Stimulated activated memory B cell treated with anti-CD40 and anti-IgM and Interleukin-4, amounts not matched to agents 10 μg/mL and 1 μg/mL and 100 μg/mL, for 72 hours (primary cell): ENCODE data around the gene FOXN4.

ENCODE experiments used
- ATAC-seq: fragments of 150-1000 bp; cut with Tn5 transposase; 2 replicates; pipeline ENCODE4 v1.10.0; 2021
- H3K27ac Mint-ChIP-seq: one replicate; pipeline ENCODE4 v1.8.0; 2022; ENCODE audit warnings: mild to moderate bottlenecking, mixed read lengths
- H3K27me3 Mint-ChIP-seq: one replicate; pipeline ENCODE4 v1.8.0; 2022; ENCODE audit warnings: mixed read lengths
- H3K36me3 Mint-ChIP-seq: one replicate; pipeline ENCODE4 v1.8.0; 2022; ENCODE audit warnings: mixed read lengths
- H3K4me1 Mint-ChIP-seq: one replicate; pipeline ENCODE4 v1.8.0; 2022; ENCODE audit warnings: mixed read lengths
- H3K4me3 Mint-ChIP-seq: one replicate; pipeline ENCODE4 v1.8.0; 2022; ENCODE audit warnings: mild to moderate bottlenecking, moderate library complexity, mixed read lengths
- H3K9me3 Mint-ChIP-seq: one replicate; pipeline ENCODE4 v1.8.0; 2022; ENCODE audit warnings: mixed read lengths

FOXN4 gene

DNA sequence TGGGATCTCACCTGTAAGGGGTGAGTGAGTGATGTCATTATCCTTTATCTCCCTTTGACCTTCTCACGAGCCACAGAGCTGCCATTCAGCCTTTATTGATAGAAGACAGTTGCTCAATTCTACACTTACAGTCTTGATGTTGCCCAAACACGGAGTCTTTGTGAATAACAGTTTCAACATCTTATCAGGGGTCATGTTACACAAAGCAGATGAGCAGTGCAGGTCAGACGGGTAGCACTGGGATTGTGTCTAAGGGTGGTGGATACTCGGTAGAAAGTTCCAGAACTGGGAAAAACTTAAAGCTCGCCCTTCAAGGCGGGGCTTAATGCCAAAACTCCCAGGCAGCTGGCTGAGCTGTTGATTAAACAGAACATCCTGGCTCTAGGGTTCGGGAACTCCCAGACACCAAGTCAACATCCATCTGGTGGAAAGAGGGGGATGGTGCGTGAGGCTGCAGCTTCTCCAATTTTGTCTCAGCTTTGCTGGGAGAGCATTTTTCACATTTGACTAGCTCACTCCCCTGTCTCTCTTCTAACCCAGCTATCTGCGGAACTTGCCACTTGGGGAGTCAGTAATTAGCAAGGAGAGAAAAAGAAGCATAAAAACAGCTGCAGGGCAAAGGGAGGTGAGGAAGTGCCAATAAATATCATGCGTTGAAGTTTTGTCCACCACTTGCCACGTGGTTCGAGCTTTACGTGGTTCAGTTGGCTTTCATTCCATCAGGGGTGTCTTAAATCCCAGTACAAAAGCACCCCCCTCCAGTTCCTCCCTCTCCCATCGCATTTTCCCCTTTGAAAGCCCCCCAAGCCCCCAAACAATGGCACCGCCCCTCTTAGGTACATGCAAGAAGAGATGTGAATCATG is 31.0 kb downstream of the FOXN4 start:
- no peak for ATAC-seq
- Mint-ChIP-seq H3K4me1 (no peaks in the 10 kb centered on the region), H3K9me3 (no peaks in the 10 kb centered on the region), H3K27ac (no peak overlapping the region), H3K4me3 (no peak overlapping the region), H3K27me3 (peaks cover 48% of the 10 kb centered on the region), H3K36me3 (no peaks in the 10 kb centered on the region)

- Mint-ChIP-seq H3K27ac (no peak overlapping the region), H3K4me1 (no peaks in the 10 kb centered on the region), H3K36me3 (no peaks in the 10 kb centered on the region), H3K4me3 (no peak overlapping the region), H3K9me3 (no peaks in the 10 kb centered on the region), H3K27me3 (peaks cover 53% of the 10 kb centered on the region)
- no peak for ATAC-seq
Observed at GRCh38 chr12:109277255-109277898, 31.7 kb downstream of the FOXN4 start.

GRCh38 chr12:109276160-109276559 is 32.9 kb downstream of the FOXN4 start:
- no peaks in the 10 kb centered on the region for H3K36me3 Mint-ChIP-seq
- ATAC-seq, result no peak
- no peak overlapping the region for H3K27ac Mint-ChIP-seq
- no peaks in the 10 kb centered on the region for H3K9me3 Mint-ChIP-seq
- H3K4me1 Mint-ChIP-seq, result no peaks in the 10 kb centered on the region
- no peak overlapping the region for H3K4me3 Mint-ChIP-seq
- H3K27me3 Mint-ChIP-seq, result peaks cover 53% of the 10 kb centered on the region

GRCh38 chr12:109275173-109275572 is 33.9 kb downstream of the FOXN4 start:
- no peaks in the 10 kb centered on the region for H3K36me3 Mint-ChIP-seq
- ATAC-seq, result no peak
- H3K4me1 Mint-ChIP-seq, result no peaks in the 10 kb centered on the region
- peaks cover 4% of the 10 kb centered on the region for H3K9me3 Mint-ChIP-seq
- no peak overlapping the region for H3K4me3 Mint-ChIP-seq
- peaks cover 53% of the 10 kb centered on the region for H3K27me3 Mint-ChIP-seq
- H3K27ac Mint-ChIP-seq, result no peak overlapping the region

- Mint-ChIP-seq H3K4me3 (no peak overlapping the region), H3K27ac (no peak overlapping the region), H3K9me3 (peaks cover 7% of the 10 kb centered on the region), H3K27me3 (peaks cover 52% of the 10 kb centered on the region), H3K4me1 (no peaks in the 10 kb centered on the region), H3K36me3 (no peaks in the 10 kb centered on the region)
- ATAC-seq, result no peak
Observed at GRCh38 chr12:109274381-109274780, 34.7 kb downstream of the FOXN4 start.

GRCh38 chr12:109273354-109273753 is 35.7 kb downstream of the FOXN4 start:
- H3K27ac Mint-ChIP-seq, result no peak overlapping the region

DNA sequence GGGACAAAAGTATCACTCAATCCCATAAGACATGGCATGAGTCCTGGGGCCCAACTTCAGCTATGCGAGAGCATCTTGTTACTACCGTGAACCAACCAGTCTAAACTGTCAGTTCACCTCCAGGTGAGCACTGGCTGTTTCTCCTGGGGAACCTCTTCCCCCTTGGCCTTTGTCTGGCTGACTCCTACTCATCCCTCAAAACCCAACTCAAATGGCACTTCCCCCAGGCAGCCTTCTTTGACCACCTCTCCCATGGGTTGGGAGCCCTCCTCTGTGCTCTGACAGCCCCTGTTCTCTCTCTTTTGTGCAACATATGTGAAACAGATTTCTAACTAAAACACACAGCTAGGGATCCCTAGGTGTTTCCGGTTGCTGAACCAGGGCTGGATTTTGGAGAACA is 37.7 kb downstream of the FOXN4 start:
- Mint-ChIP-seq H3K4me1 (no peaks in the 10 kb centered on the region), H3K9me3 (peaks cover 7% of the 10 kb centered on the region)

More at GRCh38 chr12:109273354-109273753, 35.7 kb downstream of the FOXN4 start:
- Mint-ChIP-seq H3K36me3 (no peaks in the 10 kb centered on the region), H3K9me3 (peaks cover 7% of the 10 kb centered on the region), H3K27me3 (peaks cover 42% of the 10 kb centered on the region), H3K4me1 (no peaks in the 10 kb centered on the region), H3K4me3 (no peak overlapping the region)
- ATAC-seq, result no peak

DNA sequence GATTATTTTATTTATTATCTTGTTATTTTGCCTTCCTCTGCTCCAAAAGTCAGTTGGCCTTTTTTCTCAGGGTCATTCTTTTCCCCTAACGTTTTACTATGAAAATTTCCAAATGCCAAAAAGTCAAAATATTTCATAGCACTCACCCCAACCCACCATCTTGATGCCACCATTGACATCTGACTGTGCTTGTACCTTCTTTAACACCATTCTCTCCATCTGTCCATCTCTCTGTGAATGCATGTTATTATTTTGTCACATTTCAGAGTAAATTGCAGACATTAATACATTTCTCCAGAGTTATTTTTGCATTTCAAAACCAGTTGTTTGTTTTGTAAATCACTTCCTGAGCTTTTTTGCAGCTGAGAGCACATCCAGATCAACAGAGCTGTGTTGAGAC is 38.6 kb downstream of the FOXN4 start:
- Mint-ChIP-seq H3K27ac (no peak overlapping the region), H3K27me3 (peaks cover 19% of the 10 kb centered on the region), H3K4me3 (no peak overlapping the region), H3K4me1 (no peaks in the 10 kb centered on the region), H3K36me3 (peaks cover 6% of the 10 kb centered on the region), H3K9me3 (peaks cover 7% of the 10 kb centered on the region)
- ATAC-seq, result no peak

More for the DNA sequence above, 37.7 kb downstream of the FOXN4 start:
- Mint-ChIP-seq H3K4me3 (no peak overlapping the region), H3K27me3 (peaks cover 28% of the 10 kb centered on the region), H3K27ac (no peak overlapping the region), H3K36me3 (peaks cover 6% of the 10 kb centered on the region)
- ATAC-seq, result no peak

GRCh38 chr12:109269428-109269827 is 39.7 kb downstream of the FOXN4 start:
- H3K4me1 Mint-ChIP-seq, result no peaks in the 10 kb centered on the region
- no peak overlapping the region for H3K4me3 Mint-ChIP-seq
- ATAC-seq, result no peak

GRCh38 chr12:109268896-109269295 is 40.2 kb downstream of the FOXN4 start:
- peaks cover 13% of the 10 kb centered on the region for H3K27me3 Mint-ChIP-seq
- H3K9me3 Mint-ChIP-seq, result peaks cover 7% of the 10 kb centered on the region
- H3K27ac Mint-ChIP-seq, result no peak overlapping the region
- no peak for ATAC-seq
- no peaks in the 10 kb centered on the region for H3K4me1 Mint-ChIP-seq
- H3K36me3 Mint-ChIP-seq, result peaks cover 16% of the 10 kb centered on the region
- H3K4me3 Mint-ChIP-seq, result no peak overlapping the region

More at GRCh38 chr12:109269428-109269827, 39.7 kb downstream of the FOXN4 start:
- Mint-ChIP-seq H3K27ac (no peak overlapping the region), H3K9me3 (peaks cover 7% of the 10 kb centered on the region), H3K27me3 (peaks cover 15% of the 10 kb centered on the region), H3K36me3 (peaks cover 13% of the 10 kb centered on the region)

- no peak for ATAC-seq
- H3K27me3 Mint-ChIP-seq, result no peaks in the 10 kb centered on the region
- peaks cover 10% of the 10 kb centered on the region for H3K9me3 Mint-ChIP-seq
- peaks cover 22% of the 10 kb centered on the region for H3K36me3 Mint-ChIP-seq
- no peak overlapping the region for H3K27ac Mint-ChIP-seq
- H3K4me1 Mint-ChIP-seq, result no peaks in the 10 kb centered on the region
- no peak overlapping the region for H3K4me3 Mint-ChIP-seq
Observed at GRCh38 chr12:109267361-109267760, 41.7 kb downstream of the FOXN4 start.

DNA sequence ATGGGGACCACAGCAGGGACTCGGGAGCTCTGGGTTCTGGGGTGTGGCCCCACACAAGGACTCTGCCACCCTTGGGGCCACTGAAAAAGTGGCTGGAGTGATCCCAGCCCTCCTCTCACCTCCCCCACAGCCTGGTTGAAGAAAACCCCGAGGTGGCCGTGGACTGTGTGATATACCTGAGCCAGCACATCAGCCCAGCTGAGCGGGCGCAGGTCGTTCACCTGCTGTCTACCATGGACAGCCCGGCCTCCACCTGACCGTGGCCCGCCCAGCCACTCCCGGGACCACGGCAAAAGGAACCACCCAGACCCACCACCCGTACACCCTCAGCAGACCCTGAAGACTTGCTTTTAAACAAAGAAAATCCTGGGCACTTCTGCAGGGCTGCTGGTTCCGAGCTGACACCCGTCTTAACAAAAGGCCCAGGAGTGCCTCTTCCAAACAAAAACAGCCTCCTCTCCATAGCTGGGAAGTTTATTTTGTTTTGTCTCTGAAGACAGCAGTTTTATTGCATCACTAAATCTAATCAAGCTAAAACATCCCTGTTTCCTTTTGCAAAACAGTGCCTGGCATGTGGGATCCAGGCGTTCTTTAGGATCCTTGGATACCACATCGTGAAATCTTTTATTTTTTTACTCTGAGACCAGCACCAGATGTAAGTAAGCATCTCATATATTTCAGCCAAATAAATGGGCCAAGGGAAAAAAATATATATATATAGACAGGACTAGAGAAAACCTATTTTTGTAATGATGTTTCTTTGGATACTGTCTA is 42.8 kb downstream of the FOXN4 start:
- H3K9me3 Mint-ChIP-seq, result peaks cover 10% of the 10 kb centered on the region
- no peaks in the 10 kb centered on the region for H3K4me1 Mint-ChIP-seq
- H3K27ac Mint-ChIP-seq, result no peak overlapping the region
- no peak for ATAC-seq
- no peaks in the 10 kb centered on the region for H3K27me3 Mint-ChIP-seq
- no peak overlapping the region for H3K4me3 Mint-ChIP-seq
- H3K36me3 Mint-ChIP-seq, result peaks cover 33% of the 10 kb centered on the region

DNA sequence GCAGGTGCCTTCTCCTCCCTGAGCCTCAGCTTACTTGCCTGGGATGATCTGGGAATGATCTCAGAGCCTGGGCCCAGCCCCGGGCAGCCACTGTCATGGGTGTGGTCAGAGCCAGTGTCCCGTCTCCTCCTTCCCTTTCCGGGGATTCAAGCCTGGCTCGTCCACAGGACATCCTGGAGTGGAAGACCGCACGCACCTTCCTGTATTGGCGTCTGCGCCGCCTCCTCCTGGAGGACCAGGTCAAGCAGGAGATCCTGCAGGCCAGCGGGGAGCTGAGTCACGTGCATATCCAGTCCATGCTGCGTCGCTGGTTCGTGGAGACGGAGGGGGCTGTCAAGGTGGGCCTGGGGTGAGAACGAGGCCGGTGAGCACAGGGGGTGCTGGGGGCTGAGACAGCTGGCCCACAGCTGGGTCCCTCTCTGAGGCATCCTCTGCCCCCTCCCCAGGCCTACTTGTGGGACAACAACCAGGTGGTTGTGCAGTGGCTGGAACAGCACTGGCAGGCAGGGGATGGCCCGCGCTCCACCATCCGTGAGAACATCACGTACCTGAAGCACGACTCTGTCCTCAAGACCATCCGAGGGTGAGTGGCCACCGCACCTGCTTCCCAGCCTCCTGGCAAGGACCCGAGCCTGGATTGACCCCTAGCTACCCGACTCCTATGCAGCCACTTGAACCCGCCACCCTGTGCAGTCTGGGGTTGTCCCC is 44.0 kb downstream of the FOXN4 start:
- ATAC-seq, result no peak
- H3K4me3 Mint-ChIP-seq, result no peak overlapping the region
- no peaks in the 10 kb centered on the region for H3K27me3 Mint-ChIP-seq
- no peaks in the 10 kb centered on the region for H3K4me1 Mint-ChIP-seq
- peaks cover 5% of the 10 kb centered on the region for H3K9me3 Mint-ChIP-seq
- peaks cover 41% of the 10 kb centered on the region for H3K36me3 Mint-ChIP-seq
- no peak overlapping the region for H3K27ac Mint-ChIP-seq

DNA sequence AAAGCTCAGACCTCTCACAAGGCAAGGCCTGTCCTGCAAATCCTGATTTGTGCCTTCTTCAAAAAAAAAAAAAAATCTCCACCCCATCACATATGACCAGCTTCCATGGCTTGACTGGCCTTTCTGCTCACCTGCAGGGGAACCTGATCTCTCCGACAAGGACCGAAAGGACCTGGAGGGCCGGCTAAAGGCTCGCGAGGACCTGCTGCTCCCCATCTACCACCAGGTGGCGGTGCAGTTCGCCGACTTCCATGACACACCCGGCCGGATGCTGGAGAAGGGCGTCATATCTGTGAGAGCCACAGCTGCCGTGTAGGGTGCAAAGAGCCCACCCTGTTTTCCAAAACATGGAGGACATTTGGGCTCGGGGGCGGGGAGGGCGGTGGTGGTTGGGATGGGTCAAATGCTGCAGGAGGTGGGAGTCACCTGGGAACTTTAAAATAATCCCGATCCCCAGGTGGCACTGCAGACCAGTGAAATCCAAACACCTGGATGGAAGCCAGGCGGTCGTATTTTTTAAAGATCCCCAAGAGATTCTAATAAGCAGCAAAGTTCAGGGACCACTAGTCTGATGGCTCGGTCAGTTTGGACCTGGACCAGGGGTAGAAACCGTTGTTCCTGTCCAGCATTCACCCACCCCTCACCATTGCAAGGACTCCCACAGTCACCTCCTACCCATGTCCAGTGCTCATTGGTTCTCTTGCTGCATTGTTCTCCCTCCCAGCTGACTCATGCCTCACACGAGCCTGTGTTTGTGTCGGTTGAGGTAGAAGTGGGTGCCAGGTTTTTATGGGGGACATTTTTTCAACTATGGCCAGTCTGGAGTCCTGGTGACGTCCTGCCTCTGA is 44.8 kb downstream of the FOXN4 start:
- H3K4me1 Mint-ChIP-seq, result no peaks in the 10 kb centered on the region
- H3K4me3 Mint-ChIP-seq, result no peak overlapping the region
- H3K27ac Mint-ChIP-seq, result no peak overlapping the region
- no peak for ATAC-seq
- H3K27me3 Mint-ChIP-seq, result no peaks in the 10 kb centered on the region
- H3K36me3 Mint-ChIP-seq, result peaks cover 41% of the 10 kb centered on the region
- H3K9me3 Mint-ChIP-seq, result peaks cover 3% of the 10 kb centered on the region
